ENCODE results near the gene AOX1. TPM values are rescaled to one million over a fixed set of nuclear protein-coding genes. Genes with fewer than 3 reads are reported as not detected.

Gene AOX1
- total RNA-seq, 1 donor from 2014 or later: 3.4 TPM

GRCh38 chr2:200669308-200669707, 83.5 kb downstream of the AOX1 start:
- Histone ChIP-seq H4K20me1 (ENCODE audit: insufficient read depth, low read length) (no peaks in the 10 kb centered on the region), H3K27ac (ENCODE audit: low read depth, low read length) (no peak overlapping the region), H3K27me3 (ENCODE audit: insufficient read depth, low read length) (no peaks in the 10 kb centered on the region), H3K9me3 (ENCODE audit: insufficient read depth, low read depth, low read length) (no peaks in the 10 kb centered on the region), H3K4me1 (ENCODE audit: insufficient read depth, low read length) (peaks cover 7% of the 10 kb centered on the region), H3K4me3 (ENCODE audit: insufficient read depth, low read depth, low read length) (no peak overlapping the region), H3K36me3 (ENCODE audit: insufficient read depth, low read length) (no peaks in the 10 kb centered on the region), H3K79me2 (ENCODE audit: insufficient read depth, low read length) (no peaks in the 10 kb centered on the region), H2AFZ (ENCODE audit: low read depth, low read length) (no peak overlapping the region), H3K4me2 (ENCODE audit: low read length) (no peak overlapping the region), H3K9ac (ENCODE audit: low read length) (no peak overlapping the region)
- Mint-ChIP-seq H3K36me3 (ENCODE audit: low read depth, unreplicated experiment) (no peaks in the 10 kb centered on the region), H3K4me1 (ENCODE audit: low read depth, unreplicated experiment) (peaks cover 1% of the 10 kb centered on the region), H3K27me3 (ENCODE audit: low read depth, unreplicated experiment) (no peaks in the 10 kb centered on the region), H3K9me3 (ENCODE audit: unreplicated experiment) (no peaks in the 10 kb centered on the region), H3K4me3 (ENCODE audit: unreplicated experiment) (no peak overlapping the region), H3K27ac (ENCODE audit: unreplicated experiment) (no peak overlapping the region)
- FAIRE-seq (no peak), DNase-seq (ENCODE audit: low read depth) (no peak)
- no peak for TF ChIP-seq EZH2 (IDR thresholded peaks at IDR 0.05; ENCODE audit: insufficient read depth, low read length)
- TF ChIP-seq, protein P1, sequence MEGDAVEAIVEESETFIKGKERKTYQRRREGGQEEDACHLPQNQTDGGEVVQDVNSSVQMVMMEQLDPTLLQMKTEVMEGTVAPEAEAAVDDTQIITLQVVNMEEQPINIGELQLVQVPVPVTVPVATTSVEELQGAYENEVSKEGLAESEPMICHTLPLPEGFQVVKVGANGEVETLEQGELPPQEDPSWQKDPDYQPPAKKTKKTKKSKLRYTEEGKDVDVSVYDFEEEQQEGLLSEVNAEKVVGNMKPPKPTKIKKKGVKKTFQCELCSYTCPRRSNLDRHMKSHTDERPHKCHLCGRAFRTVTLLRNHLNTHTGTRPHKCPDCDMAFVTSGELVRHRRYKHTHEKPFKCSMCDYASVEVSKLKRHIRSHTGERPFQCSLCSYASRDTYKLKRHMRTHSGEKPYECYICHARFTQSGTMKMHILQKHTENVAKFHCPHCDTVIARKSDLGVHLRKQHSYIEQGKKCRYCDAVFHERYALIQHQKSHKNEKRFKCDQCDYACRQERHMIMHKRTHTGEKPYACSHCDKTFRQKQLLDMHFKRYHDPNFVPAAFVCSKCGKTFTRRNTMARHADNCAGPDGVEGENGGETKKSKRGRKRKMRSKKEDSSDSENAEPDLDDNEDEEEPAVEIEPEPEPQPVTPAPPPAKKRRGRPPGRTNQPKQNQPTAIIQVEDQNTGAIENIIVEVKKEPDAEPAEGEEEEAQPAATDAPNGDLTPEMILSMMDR (IDR thresholded peaks at IDR 0.05; ENCODE audit: insufficient read depth, low read depth, low read length): no peak

GRCh38 chr2:200670313-200670712, 84.5 kb downstream of the AOX1 start:
- FAIRE-seq (no peak), DNase-seq (ENCODE audit: low read depth) (no peak)
- Mint-ChIP-seq H3K27me3 (ENCODE audit: low read depth, unreplicated experiment) (no peaks in the 10 kb centered on the region), H3K27ac (ENCODE audit: unreplicated experiment) (no peak overlapping the region), H3K4me3 (ENCODE audit: unreplicated experiment) (no peak overlapping the region), H3K9me3 (ENCODE audit: unreplicated experiment) (no peaks in the 10 kb centered on the region), H3K36me3 (ENCODE audit: low read depth, unreplicated experiment) (no peaks in the 10 kb centered on the region), H3K4me1 (ENCODE audit: low read depth, unreplicated experiment) (peaks cover 1% of the 10 kb centered on the region)
- Histone ChIP-seq H3K4me2 (ENCODE audit: low read length) (no peak overlapping the region), H3K9ac (ENCODE audit: low read length) (no peak overlapping the region), H3K79me2 (ENCODE audit: insufficient read depth, low read length) (no peaks in the 10 kb centered on the region), H4K20me1 (ENCODE audit: insufficient read depth, low read length) (no peaks in the 10 kb centered on the region), H2AFZ (ENCODE audit: low read depth, low read length) (no peak overlapping the region), H3K36me3 (ENCODE audit: insufficient read depth, low read length) (no peaks in the 10 kb centered on the region), H3K27ac (ENCODE audit: low read depth, low read length) (no peak overlapping the region), H3K27me3 (ENCODE audit: insufficient read depth, low read length) (no peaks in the 10 kb centered on the region), H3K4me3 (ENCODE audit: insufficient read depth, low read depth, low read length) (no peak overlapping the region), H3K9me3 (ENCODE audit: insufficient read depth, low read depth, low read length) (no peaks in the 10 kb centered on the region), H3K4me1 (ENCODE audit: insufficient read depth, low read length) (peaks cover 7% of the 10 kb centered on the region)
- TF ChIP-seq, protein P1 (IDR thresholded peaks at IDR 0.05; ENCODE audit: insufficient read depth, low read depth, low read length): no peak

DNA sequence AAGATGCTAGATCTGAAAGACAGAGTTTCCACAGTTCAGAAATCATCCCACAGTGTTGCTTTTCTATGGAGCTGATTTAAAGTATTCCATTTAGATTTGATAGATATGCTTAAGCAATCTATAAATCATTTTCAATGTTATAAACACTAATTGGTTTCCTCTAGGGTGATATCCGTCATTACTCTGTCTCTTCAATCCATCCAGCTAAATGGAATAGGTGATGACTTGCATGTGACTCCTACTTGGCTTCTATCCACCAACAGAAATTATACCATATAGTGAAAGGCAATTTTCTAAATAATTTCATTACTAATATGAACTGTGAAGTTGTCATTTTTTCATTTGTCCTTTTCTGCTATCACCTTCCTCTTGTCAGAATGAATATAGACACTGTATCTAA, 84.9 kb downstream of the AOX1 start:
- Histone ChIP-seq H3K4me3 (ENCODE audit: insufficient read depth, low read depth, low read length) (no peak overlapping the region), H3K9ac (ENCODE audit: low read length) (no peak overlapping the region), H3K27me3 (ENCODE audit: insufficient read depth, low read length) (no peaks in the 10 kb centered on the region), H3K36me3 (ENCODE audit: insufficient read depth, low read length) (no peaks in the 10 kb centered on the region), H3K79me2 (ENCODE audit: insufficient read depth, low read length) (no peaks in the 10 kb centered on the region), H4K20me1 (ENCODE audit: insufficient read depth, low read length) (no peaks in the 10 kb centered on the region), H3K4me1 (ENCODE audit: insufficient read depth, low read length) (peaks cover 7% of the 10 kb centered on the region), H3K27ac (ENCODE audit: low read depth, low read length) (no peak overlapping the region), H3K9me3 (ENCODE audit: insufficient read depth, low read depth, low read length) (no peaks in the 10 kb centered on the region), H3K4me2 (ENCODE audit: low read length) (no peak overlapping the region), H2AFZ (ENCODE audit: low read depth, low read length) (no peak overlapping the region)
- Mint-ChIP-seq H3K27me3 (ENCODE audit: low read depth, unreplicated experiment) (no peaks in the 10 kb centered on the region), H3K4me1 (ENCODE audit: low read depth, unreplicated experiment) (peaks cover 1% of the 10 kb centered on the region), H3K27ac (ENCODE audit: unreplicated experiment) (no peak overlapping the region), H3K36me3 (ENCODE audit: low read depth, unreplicated experiment) (no peaks in the 10 kb centered on the region), H3K4me3 (ENCODE audit: unreplicated experiment) (no peak overlapping the region), H3K9me3 (ENCODE audit: unreplicated experiment) (no peaks in the 10 kb centered on the region)
- FAIRE-seq: no peak
- TF ChIP-seq EZH2 (IDR thresholded peaks at IDR 0.05; ENCODE audit: insufficient read depth, low read length): no peak
- TF ChIP-seq, protein P1 (IDR thresholded peaks at IDR 0.05; ENCODE audit: insufficient read depth, low read depth, low read length): no peak
- DNase-seq (ENCODE audit: low read depth): no peak
